ENCODE measurements around the gene GPR89B.
A peak's percentile ranks its signal among the peaks of the same experiment; 100 is the strongest.
"Not testable (repeated sequence)": the region's sequence is repeated elsewhere in the genome, so short reads cannot be mapped to it uniquely, and the experiment has no call there.

GPR89B gene

DNA sequence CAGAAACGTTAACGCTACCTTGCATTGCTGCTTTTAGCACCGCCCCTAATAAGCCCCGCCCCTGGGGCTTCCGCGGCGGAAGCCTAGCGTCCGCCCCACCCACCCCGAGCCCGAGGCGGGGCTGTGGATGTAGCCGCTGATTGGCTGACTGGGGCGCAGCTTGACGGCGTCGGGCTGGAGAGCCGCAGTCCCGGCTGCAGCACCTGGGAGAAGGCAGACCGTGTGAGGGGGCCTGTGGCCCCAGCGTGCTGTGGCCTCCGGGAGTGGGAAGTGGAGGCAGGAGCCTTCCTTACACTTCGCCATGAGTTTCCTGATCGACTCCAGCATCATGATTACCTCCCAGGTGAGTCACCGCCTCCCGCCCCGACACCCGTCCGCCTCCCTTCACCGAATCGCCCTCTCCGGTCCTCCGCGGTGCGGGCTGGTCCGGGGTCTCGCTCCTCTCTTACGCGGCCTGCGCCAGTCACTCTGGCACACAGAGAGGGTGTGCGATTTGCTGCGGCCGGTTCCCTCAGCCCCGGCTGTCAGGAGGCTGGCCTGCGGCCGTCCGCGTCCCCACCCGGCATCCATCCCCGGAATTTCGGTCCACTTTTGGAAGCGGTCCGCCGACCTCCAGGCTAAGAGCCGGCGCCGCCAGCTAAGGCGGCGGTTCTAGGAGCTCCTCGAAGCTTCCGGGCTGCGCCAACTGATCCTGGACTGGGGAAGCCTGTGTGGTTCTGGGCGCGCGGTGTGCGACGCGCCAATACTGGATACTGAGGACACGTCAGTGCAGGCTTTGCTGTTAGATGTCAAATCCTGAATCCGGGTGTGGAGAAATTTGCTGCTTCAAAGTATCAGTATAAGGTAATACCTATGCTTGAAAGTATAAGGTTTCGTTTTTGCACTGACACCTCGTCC lies at the start of gene GPR89B:
Gene GPR89B, plus strand, starts transcription at position 185 of the 897 bp plus-strand sequence. Its CDS starts 117 bp downstream, at position 302.
- peak; percentile 66 for DNase-seq (ENCODE audit: low read depth)

DNA sequence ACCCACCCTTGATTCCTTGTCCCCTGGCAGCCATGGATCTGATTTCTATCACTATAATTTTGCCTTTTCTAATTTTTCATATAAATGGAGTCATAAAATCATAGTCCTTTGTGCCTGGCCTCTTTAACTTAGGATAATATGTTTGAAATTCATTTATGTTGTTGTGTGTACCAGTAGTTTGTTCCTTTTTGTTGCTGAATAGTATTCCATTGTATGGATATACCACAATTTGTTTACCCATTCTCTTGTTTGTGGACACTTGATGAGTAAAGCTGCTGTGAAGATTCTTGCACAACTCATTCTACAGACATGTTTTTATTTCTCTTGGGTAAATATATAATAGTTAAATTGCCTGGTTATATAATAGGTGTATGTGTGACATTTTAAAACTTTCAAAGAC lies 48.3 kb upstream of the GPR89B start:
- DNase-seq (ENCODE audit: low read depth): no peak

- no peak for DNase-seq (ENCODE audit: low read depth)
Measured at GRCh38 chr1:147882535-147882934, 45.7 kb upstream of the GPR89B start.

DNA sequence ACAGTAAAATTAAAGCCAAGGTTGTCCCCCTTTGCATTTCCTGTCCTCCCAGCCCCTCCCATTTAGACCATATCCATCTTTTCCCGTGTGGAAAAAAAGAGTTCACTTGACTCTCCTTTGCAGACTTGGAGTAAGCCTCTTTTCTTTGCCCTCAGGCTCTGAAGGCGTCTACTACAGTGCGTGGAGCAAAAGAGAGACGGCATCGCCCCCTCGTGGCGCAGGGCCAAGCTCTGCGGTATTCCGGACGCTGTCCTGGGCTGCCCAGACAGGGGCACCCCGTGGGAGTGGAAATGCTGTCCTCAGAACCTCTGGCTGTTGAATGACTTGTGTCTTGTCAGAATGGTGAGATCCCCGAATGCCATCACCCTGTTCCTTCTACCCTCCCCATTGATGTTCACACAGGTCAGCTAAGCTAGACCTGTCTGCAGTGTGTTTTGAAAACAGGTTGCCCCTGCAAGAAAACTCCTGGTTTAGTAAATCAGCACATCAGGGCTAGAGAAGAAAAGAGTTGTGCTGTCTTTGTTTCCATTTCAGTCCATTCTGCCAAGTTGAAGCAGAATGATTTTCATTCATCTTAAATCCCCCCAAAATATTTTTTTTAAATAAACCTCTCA lies 37.9 kb upstream of the GPR89B start:
- DNase-seq (ENCODE audit: low read depth): peak; percentile 13

- no peak for DNase-seq (ENCODE audit: low read depth)
Measured at GRCh38 chr1:147891088-147891487, 37.1 kb upstream of the GPR89B start.

DNA sequence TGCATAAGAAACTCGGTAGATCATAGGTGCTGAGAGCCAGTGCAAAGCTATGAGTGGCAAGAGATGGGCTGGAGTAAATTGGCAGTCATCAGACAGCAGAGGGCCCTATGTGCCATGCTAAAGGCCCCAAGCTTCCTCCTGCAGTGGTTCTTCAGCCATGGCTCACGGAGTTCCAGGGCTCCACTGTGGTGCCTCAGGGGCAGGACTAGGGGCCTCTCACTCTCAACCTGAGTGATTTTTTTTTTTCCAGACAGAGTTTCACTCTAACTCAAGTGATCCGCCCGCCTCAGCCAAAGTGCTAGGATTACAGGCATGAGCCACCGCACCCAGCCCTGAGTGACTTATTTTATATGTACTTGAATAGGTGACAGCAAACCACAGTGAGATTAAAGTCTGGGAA lies 36.0 kb upstream of the GPR89B start:
- no peak for DNase-seq (ENCODE audit: low read depth)

DNA sequence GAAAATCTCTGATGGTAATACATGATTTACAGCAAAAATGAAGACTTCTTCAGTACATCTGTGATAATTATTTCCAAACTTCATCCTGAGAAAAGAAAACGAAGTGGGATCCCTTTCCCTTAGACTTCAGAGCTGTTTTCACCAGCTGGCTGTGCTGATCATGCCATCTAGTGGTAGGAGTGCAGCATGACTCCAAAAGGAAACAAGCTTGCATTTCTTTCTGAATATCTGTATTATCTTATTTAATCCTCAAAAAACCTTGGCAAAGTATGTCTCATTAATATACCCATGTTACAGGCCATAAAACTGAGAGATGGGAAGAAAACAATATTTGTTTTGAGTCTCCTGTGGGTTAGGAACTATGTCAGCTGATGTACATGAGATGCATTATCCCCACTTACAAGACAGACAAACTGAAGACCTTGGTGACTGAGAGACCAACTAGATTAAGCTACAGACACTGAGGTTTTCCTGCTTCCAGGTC lies 35.4 kb upstream of the GPR89B start:
- peak; percentile 32 for DNase-seq (ENCODE audit: low read depth)

DNA sequence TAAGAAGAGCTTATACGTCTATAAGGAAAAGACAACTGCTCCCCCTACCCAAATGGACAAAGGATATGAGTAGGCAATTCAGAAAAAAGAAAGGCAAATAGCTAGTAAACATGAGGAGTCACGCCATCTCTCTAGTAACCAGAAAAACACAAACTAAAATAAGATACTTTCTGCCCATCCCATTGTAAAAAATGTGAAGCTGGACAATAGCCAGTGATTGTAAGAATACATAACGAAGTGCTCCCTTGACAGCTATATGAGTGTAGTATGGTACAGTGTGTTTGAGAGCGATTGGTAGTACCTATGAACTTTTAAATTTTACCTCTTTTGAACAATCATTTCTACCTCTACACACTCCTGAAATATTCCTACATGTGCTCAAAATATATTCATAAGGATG lies 33.1 kb upstream of the GPR89B start:
- no peak for DNase-seq (ENCODE audit: low read depth)

DNA sequence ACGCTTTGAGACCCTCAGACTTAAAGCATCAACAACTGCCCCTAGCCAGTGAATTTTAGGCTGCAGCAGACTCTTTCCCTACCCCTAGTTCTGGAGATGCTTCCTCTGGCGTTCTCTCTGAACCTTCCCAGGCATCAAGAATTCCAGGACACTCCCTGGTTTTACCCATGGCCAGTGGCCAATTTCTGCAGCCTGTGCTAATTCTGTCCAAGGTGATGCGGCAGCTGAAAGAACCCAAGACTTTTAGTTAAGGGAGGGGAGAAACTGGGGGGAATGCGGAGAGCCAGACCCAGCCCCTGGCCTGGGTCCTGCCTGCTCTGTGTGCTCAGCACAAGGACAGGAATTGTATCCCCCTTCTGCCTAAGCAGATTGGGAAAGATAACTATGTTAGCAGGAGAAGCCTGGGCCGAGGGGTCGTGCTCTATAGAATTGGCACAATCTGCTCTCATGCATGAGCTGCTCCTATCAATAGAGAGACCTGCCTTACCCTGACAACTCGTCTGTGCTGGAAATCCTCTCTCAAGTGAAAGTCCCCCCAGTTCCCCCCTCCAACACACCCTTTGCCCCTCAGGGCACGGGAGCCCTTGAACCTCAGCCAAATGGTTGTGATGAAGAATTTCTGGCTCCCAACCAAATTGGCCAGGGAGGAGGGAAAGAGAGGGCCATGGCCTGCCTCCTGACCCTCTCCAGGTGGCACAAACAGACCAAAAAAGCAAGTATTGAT lies 31.0 kb upstream of the GPR89B start:
- DNase-seq (ENCODE audit: low read depth): no peak

DNA sequence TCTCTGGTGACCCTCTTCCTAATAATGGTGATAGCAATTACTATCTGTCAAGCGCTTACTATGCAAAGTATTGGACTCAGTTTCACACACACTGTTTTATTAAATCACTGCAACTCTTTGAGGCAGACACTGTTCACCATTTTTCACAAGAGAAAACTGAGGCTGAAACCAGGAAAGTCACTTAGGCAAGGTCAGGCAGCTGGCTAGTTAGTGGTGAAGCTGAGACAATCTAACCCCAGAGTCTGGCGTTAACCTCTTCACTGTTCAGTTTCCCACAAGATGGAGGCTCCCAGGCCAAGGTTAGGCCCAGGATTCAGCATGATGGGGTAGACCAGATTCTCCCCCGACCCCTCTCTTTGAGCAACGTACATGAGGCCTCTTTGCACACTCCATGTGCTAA lies 30.4 kb upstream of the GPR89B start:
- DNase-seq (ENCODE audit: low read depth): no peak

- no peak for DNase-seq (ENCODE audit: low read depth)
Measured at GRCh38 chr1:147902253-147902845, 25.9 kb upstream of the GPR89B start, which contains the start of gene GJA8. Gene GJA8 (plus strand): TSS chr1:147902795. CDS start chr1:147907956, 5,161 bp downstream.

DNA sequence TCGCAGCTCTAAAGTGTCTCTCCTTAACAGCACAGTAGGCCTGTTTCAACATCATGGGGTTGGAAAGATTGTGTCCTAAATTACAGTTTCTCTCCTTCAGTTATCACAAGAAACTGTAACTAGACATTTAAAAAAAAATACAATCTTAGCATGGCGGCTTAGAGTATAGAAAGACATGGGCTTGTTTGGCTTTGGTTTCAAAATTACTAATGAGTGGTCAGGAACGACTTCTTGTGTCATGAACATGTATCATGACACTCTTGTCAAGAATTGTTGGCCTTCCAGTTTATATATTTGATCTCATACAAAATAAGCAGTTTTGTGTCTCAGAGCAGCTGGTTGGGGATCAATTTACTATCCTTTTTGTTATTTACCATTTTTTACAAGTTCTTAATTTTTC lies 23.5 kb upstream of the GPR89B start:
- DNase-seq (ENCODE audit: low read depth): no peak

DNA sequence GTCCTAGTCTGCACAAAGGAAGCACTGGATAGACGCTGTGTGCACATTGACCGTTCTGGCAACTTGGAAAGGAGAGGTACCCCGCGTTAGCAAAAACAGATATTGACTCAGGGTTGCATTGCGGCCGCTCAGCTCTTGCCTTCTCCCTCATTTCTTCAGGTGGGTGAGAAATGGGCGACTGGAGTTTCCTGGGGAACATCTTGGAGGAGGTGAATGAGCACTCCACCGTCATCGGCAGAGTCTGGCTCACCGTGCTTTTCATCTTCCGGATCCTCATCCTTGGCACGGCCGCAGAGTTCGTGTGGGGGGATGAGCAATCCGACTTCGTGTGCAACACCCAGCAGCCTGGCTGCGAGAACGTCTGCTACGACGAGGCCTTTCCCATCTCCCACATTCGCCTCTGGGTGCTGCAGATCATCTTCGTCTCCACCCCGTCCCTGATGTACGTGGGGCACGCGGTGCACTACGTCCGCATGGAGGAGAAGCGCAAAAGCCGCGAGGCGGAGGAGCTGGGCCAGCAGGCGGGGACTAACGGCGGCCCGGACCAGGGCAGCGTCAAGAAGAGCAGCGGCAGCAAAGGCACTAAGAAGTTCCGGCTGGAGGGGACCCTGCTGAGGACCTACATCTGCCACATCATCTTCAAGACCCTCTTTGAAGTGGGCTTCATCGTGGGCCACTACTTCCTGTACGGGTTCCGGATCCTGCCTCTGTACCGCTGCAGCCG lies 20.3 kb upstream of the GPR89B start:
- no peak for DNase-seq (ENCODE audit: low read depth)

DNA sequence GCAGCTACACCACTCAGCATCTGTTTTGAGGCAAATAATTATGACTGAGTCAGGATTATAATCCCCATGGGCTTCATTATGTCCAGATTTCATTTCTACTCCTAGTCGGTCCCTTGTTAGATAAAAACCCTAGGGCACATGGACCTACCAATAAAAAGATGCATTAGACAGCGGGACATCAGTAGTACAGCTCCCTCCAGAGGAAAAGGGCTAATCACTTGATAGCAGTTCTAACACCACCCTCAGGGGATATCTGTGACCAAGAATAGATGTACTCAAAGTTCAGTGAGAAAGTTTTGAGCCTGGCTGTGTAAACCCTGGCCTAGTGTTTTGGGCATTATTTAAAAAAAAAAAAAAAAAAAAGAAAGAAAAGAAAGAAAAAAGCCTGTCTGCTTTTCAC lies 15.7 kb upstream of the GPR89B start:
- DNase-seq (ENCODE audit: low read depth): no peak

- DNase-seq (ENCODE audit: low read depth): no peak
Measured at GRCh38 chr1:147913362-147913942, 14.8 kb upstream of the GPR89B start.

- peak; percentile 57 for DNase-seq (ENCODE audit: low read depth)
Measured at GRCh38 chr1:147919896-147920295, 8.3 kb upstream of the GPR89B start.

GRCh38 chr1:147924813-147925212 lies 3.4 kb upstream of the GPR89B start:
- DNase-seq (ENCODE audit: low read depth): no peak

DNA sequence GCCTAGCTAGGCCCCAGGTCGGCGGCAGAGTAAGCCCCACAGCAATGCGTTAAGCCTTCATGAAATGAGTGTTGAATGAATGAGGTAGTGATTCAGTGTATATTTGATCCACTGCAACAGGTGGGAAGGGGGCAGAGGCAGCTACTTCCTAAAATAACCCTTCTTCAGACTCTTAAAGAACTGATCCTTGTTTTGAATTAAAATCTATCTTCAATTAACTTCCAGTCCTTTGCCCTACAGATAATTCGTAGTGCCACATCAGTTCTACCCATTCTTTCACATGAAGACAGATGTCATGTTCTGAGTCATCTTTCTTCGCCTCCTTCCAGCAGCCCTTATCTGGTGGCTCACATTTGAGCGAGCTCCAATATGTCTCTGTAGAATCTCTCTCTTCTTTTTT lies 1.0 kb upstream of the GPR89B start:
- DNase-seq (ENCODE audit: low read depth): not testable (repeated sequence)

- not testable (repeated sequence) for DNase-seq (ENCODE audit: low read depth)
Measured at GRCh38 chr1:147927689-147928088, 531 bp upstream of the GPR89B start.

DNA sequence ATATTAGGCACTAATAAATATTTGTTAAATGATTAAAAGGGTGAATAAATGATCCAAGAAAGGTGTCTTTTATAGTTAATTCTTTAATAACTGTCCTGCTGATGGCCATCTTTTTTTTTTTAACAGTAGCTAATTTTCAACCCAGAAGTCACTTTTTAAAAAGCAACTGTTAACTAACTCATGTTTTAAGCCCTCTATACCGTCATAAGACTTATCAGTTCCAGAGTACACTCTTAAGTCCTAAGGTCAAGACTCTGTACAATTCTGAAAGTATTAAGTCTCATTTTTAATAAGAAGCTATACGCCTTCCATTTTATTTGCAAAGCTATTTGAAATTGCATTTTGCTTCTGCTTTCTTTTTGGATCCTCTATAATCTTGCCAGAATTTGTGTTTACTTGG lies 2.9 kb downstream of the GPR89B start:
- not testable (repeated sequence) for DNase-seq (ENCODE audit: low read depth)

- DNase-seq (ENCODE audit: low read depth): not testable (repeated sequence)
Measured at GRCh38 chr1:147935296-147935695, 7.1 kb downstream of the GPR89B start.

Data from stromal cell of bone marrow (primary cell).